B cell (primary cell): ENCODE data around the gene RPS5. TPM values are rescaled to one million over a fixed set of nuclear protein-coding genes. Genes with fewer than 3 reads are reported as not detected.

Experiments used
- ATAC-seq: fragments of 200-7000 bp; cut with Tn5 transposase; one replicate; pipeline ENCODE4 v1.10.0; 2021; ENCODE audit warnings: low read depth, mild to moderate bottlenecking, moderate number of reproducible peaks, moderate library complexity
- CTCF ChIA-PET: fragments of 350-600 bp; sonication (Branson Sonifier 250); formaldehyde crosslinking; loops from one replicate; lab custom pipeline; 2021; ENCODE audit warnings: antibody characterized with exemption, inconsistent platforms; lab: Charles Lee
- POLR2A ChIA-PET: fragments of 350-600 bp; sonication (Branson Sonifier 250); formaldehyde crosslinking; loops from one replicate; lab custom pipeline; 2021; ENCODE audit warnings: antibody characterized with exemption; lab: Charles Lee
- DNase-seq: peaks from one replicate; pipeline ENCODE4 v3.0.0; 2013
- H2AFZ ChIP-seq: 2 replicates; pipeline ENCODE4 v1.6.1; 2012; ENCODE audit warnings: mild to moderate bottlenecking, low read depth, low read length; ENCODE audit not compliant: insufficient read depth, poor library complexity, severe bottlenecking
- H3K27ac ChIP-seq, 2 donors: 1 replicate in 1 of 2; 2 replicates in 1 of 2; pipeline ENCODE4 v1.5.1; 2012 to 2013; ENCODE audit warnings: low read length in 2 of 2, mild to moderate bottlenecking in 2 of 2, moderate library complexity in 1 of 2
- H3K27me3 ChIP-seq, 4 experiments: fragments of 200-600 bp in 1 of 4; sonication (generic) in 1 of 4; replicated peaks in 1 of 4; 1 replicate in 2 of 4; 2 replicates in 2 of 4; pipeline versions ENCODE4 v1.6.1 to v1.7.0; 2013 to 2016; ENCODE audit warnings: low read length in 3 of 4, mild to moderate bottlenecking in 2 of 4, mixed read lengths in 1 of 4, moderate library complexity in 1 of 4; ENCODE audit not compliant: insufficient read depth in 4 of 4, control insufficient read depth in 3 of 4; ENCODE audit errors: control extremely low read depth in 1 of 4
- H3K36me3 ChIP-seq, 2 experiments: replicated peaks in 1 of 2; 1 replicate in 1 of 2; 2 replicates in 1 of 2; pipeline versions ENCODE4 v1.6.1 to v1.7.1; 2013; ENCODE audit warnings: low read length in 1 of 2; ENCODE audit not compliant: insufficient read depth in 2 of 2, control insufficient read depth in 1 of 2; ENCODE audit errors: control extremely low read depth in 1 of 2, extremely low read depth in 1 of 2
- H3K4me1 ChIP-seq, 2 donors: fragments of 200-600 bp in 1 of 2; sonication (generic) in 1 of 2; 1 replicate in 1 of 2; 2 replicates in 1 of 2; pipeline versions ENCODE4 v1.5.1 to v1.6.1; 2013 to 2017; ENCODE audit warnings: low read length in 2 of 2; ENCODE audit not compliant: control insufficient read depth in 2 of 2, insufficient read depth in 2 of 2
- H3K4me2 ChIP-seq: replicated peaks from 2 replicates; pipeline ENCODE3; 2012; ENCODE audit warnings: mild to moderate bottlenecking, low read depth, low read length; ENCODE audit not compliant: poor library complexity, severe bottlenecking
- H3K4me3 ChIP-seq, 5 experiments: fragments of 200-600 bp in 1 of 5; sonication (generic) in 1 of 5; 1 replicate in 3 of 5; 2 replicates in 2 of 5; pipeline versions ENCODE4 v1.5.1 to v1.7.0; 2011 to 2016; ENCODE audit warnings: low read length in 4 of 5, mild to moderate bottlenecking in 4 of 5, low read depth in 2 of 5, control low read depth in 1 of 5, moderate library complexity in 1 of 5; ENCODE audit not compliant: insufficient read depth in 1 of 5; ENCODE audit errors: control extremely low read depth in 1 of 5, extremely low read depth in 1 of 5
- H3K79me2 ChIP-seq: fragments of 200-600 bp; sonication (generic); one replicate; pipeline ENCODE4 v1.6.0; 2016; ENCODE audit warnings: low read length; ENCODE audit not compliant: control insufficient read depth, insufficient read depth
- H3K9ac ChIP-seq: fragments of 200-600 bp; sonication (generic); 2 replicates; pipeline ENCODE4 v1.6.1; 2017; ENCODE audit warnings: mild to moderate bottlenecking, low read length, moderate library complexity
- H3K9me3 ChIP-seq, 3 donors: one replicate each; pipeline versions ENCODE4 v1.6.1 to v1.7.1; 2013; ENCODE audit warnings: low read length in 2 of 3; ENCODE audit not compliant: control insufficient read depth in 2 of 3, insufficient read depth in 1 of 3; ENCODE audit errors: control extremely low read depth in 1 of 3
- H4K20me1 ChIP-seq: 2 replicates; pipeline ENCODE4 v1.6.0; 2012; ENCODE audit warnings: mild to moderate bottlenecking, low read length; ENCODE audit not compliant: insufficient read depth, control insufficient read depth, poor library complexity, severe bottlenecking
- H3K27ac Mint-ChIP-seq: one replicate; pipeline ENCODE4 v1.8.0; 2021; ENCODE audit warnings: mixed read lengths
- H3K27me3 Mint-ChIP-seq: one replicate; pipeline ENCODE4 v1.8.0; 2021; ENCODE audit warnings: mixed read lengths
- H3K4me1 Mint-ChIP-seq: one replicate; pipeline ENCODE4 v1.8.0; 2021; ENCODE audit warnings: mixed read lengths
- H3K4me3 Mint-ChIP-seq: one replicate; pipeline ENCODE4 v1.8.0; 2021; ENCODE audit warnings: mixed read lengths
- H3K9me3 Mint-ChIP-seq: one replicate; pipeline ENCODE4 v1.8.0; 2022; ENCODE audit warnings: mixed read lengths; ENCODE audit not compliant: insufficient read depth
- CTCF ChIP-seq: fragments of 200-600 bp; IDR thresholded peaks from one replicate; pipeline ENCODE4 v1.8.0; 2022; ENCODE audit warnings: antibody characterized with exemption, mild to moderate bottlenecking
- EZH2 ChIP-seq: IDR thresholded peaks from 2 replicates; pipeline ENCODE4 v1.6.1; 2012; ENCODE audit warnings: borderline replicate concordance, low read depth, mild to moderate bottlenecking, moderate library complexity, low read length; ENCODE audit not compliant: insufficient read depth, poor library complexity, severe bottlenecking
- WGBS: methylation state at CpG from one replicate; pipeline ENCODE4 v1.1.5; 2013; ENCODE audit warnings: missing lambda C conversion rate; ENCODE audit not compliant: insufficient coverage; 5-methylcytosine and 5-hydroxymethylcytosine counted together
- intact Hi-C: fragments of 100-400 bp; cut with micrococcal nuclease; formaldehyde crosslinking; loops from one replicate; pipeline ENCODE4 v1.10.0; 2022
- polyA plus RNA-seq: library from polyadenylated mRNA; depleted of rRNA; stranded (reverse); fragments of >200 nt; gene quantifications from 2 replicates; pipeline ENCODE4 v1.2.3, GENCODE V29; 2012
- total RNA-seq, 2 donors: library from RNA; stranded (reverse); fragments of 120-200 nt in 1 of 2; gene quantifications; 1 replicate in 1 of 2; 2 replicates in 1 of 2; pipeline versions ENCODE4 v1.2.3 to v1.2.4, GENCODE V29; 2013 to 2022

RPS5 gene
- total and polyA plus RNA-seq, 2 donors (not counting 1 experiment from before 2014, with no cell fraction given), result 1,311 to 4,330 TPM

GRCh38 chr19:58382997-58383603, 4.0 kb upstream of the RPS5 start:
- POLR2A ChIA-PET, result interaction anchor here (4.0 kb wide), 1 partner anchor 20 kb away, joined by 35 read pairs; the partner anchor contains the start of gene ZNF497
- no peak for TF ChIP-seq EZH2
- no peak for TF ChIP-seq CTCF
- no peaks in the 10 kb centered on the region for H3K27me3 ChIP-seq
- Mint-ChIP-seq H3K4me1 (peaks cover 48% of the 10 kb centered on the region), H3K9me3 (no peaks in the 10 kb centered on the region), H3K4me3 (peak overlapping the region; percentile 78), H3K27ac (peak overlapping the region; percentile 63), H3K27me3 (no peaks in the 10 kb centered on the region)
- no peak overlapping the region for H3K4me2 ChIP-seq
- H3K9ac ChIP-seq, result no peak overlapping the region
- H3K4me3 ChIP-seq, result no peak overlapping the region
- no peak for DNase-seq
- CTCF ChIA-PET, result no interaction called here
- peaks cover under 1 to 3% of the 10 kb centered on the region in 2 experiments for H3K36me3 ChIP-seq
- peaks cover 8% of the 10 kb centered on the region for H4K20me1 ChIP-seq
- no peak overlapping the region for H3K27ac ChIP-seq
- no peak for ATAC-seq
- 100% methylated on average over 4 of the region's 6 CpGs for WGBS
- H3K79me2 ChIP-seq, result peaks cover 44% of the 10 kb centered on the region
- intact Hi-C loops, result no loop called here
- H2AFZ ChIP-seq, result no peak overlapping the region
- peaks cover 39 to 49% of the 10 kb centered on the region in 2 donors for H3K4me1 ChIP-seq
- no peaks in the 10 kb centered on the region for H3K9me3 ChIP-seq

- POLR2A ChIA-PET, result interaction anchor here (0.6 to 2.9 kb wide), 4 partner anchors 22 to 841 kb away, joined by 3 to 18 read pairs (median 7); partner anchors contain the start of genes ZBTB45 and ZNF497
- CTCF ChIA-PET, result interaction anchor here (1.1 kb wide), 1 partner anchor 23 kb away, joined by 3 read pairs; the partner anchor contains the start of gene ZNF584
- peak overlapping the region; percentile 94 to 95 for H3K27ac ChIP-seq
- ATAC-seq (no peak), DNase-seq (no peak)
- peaks cover 56% of the 10 kb centered on the region for H3K79me2 ChIP-seq
- H2AFZ ChIP-seq, result peak overlapping the region; percentile 81
- peak overlapping the region; percentile 69 for H3K9ac ChIP-seq
- peaks cover 5 to 14% of the 10 kb centered on the region in 2 experiments for H3K36me3 ChIP-seq
- peaks cover 31 to 39% of the 10 kb centered on the region in 2 donors for H3K4me1 ChIP-seq
- Mint-ChIP-seq H3K4me3 (peak overlapping the region; percentile 97), H3K9me3 (no peaks in the 10 kb centered on the region), H3K4me1 (peaks cover 45% of the 10 kb centered on the region), H3K27me3 (no peaks in the 10 kb centered on the region), H3K27ac (peak overlapping the region; percentile 99)
- H3K9me3 ChIP-seq, result no peaks in the 10 kb centered on the region
- H4K20me1 ChIP-seq, result peaks cover 21% of the 10 kb centered on the region
- H3K4me3 ChIP-seq, result peak overlapping the region in 1 of 5 experiments; percentile 76
- TF ChIP-seq EZH2 (no peak), CTCF (no peak)
- peak overlapping the region; percentile 84 for H3K4me2 ChIP-seq
- 75% methylated on average over 9 of the region's 9 CpGs for WGBS
- intact Hi-C loops, result no loop called here
- no peaks in the 10 kb centered on the region for H3K27me3 ChIP-seq
Measured at GRCh38 chr19:58385313-58385890, 1.7 kb upstream of the RPS5 start.
